Esophagus muscularis mucosa (tissue), 4 donors: ENCODE results near the gene TACSTD2. TPM values are rescaled to one million over a fixed set of nuclear protein-coding genes. Genes with fewer than 3 reads are reported as not detected.
"Not testable (repeated sequence)": the region's sequence is repeated elsewhere in the genome, so short reads cannot be mapped to it uniquely, and the experiment has no call there.

Experiments used
- DNase-seq: peaks from one replicate; pipeline ENCODE4 v3.0.0-alpha.2; 2017; ENCODE audit errors: extremely low spot score
- H3K27ac ChIP-seq, 4 donors: fragments of 200-600 bp; sonication (generic); replicated peaks in 1 of 4; 1 replicate in 3 of 4; 2 replicates in 1 of 4; pipeline ENCODE4 v1.5.1; 2016 to 2019; ENCODE audit warnings: mild to moderate bottlenecking in 1 of 4
- H3K27me3 ChIP-seq, 4 donors: fragments of 200-600 bp; sonication (generic); one replicate each; pipeline versions ENCODE4 v1.5.1 to v1.6.0; 2016 to 2019
- H3K36me3 ChIP-seq, 4 donors: fragments of 200-600 bp; sonication (generic); one replicate each; pipeline ENCODE4 v1.5.1; 2016 to 2019
- H3K4me1 ChIP-seq, 4 donors: fragments of 200-600 bp; sonication (generic); one replicate each; pipeline ENCODE4 v1.5.1; 2016 to 2019
- H3K4me3 ChIP-seq, 4 donors: fragments of 200-600 bp; sonication (generic); 1 replicate in 2 of 4; 2 replicates in 2 of 4; pipeline ENCODE4 v1.5.1; 2016 to 2019; ENCODE audit warnings: mild to moderate bottlenecking in 4 of 4, moderate library complexity in 1 of 4
- H3K9me3 ChIP-seq, 4 donors: fragments of 200-600 bp; sonication (generic); 1 replicate in 3 of 4; 2 replicates in 1 of 4; pipeline ENCODE4 v1.5.1; 2016 to 2019
- EP300 ChIP-seq: sonication (generic); formaldehyde crosslinking; IDR thresholded peaks from one replicate; pipeline ENCODE4 v1.6.1; 2017; ENCODE audit warnings: antibody characterized with exemption
- POLR2A ChIP-seq: fragments of 450-650 bp; IDR thresholded peaks from one replicate; pipeline ENCODE4 v1.6.1; 2017; ENCODE audit warnings: antibody characterized with exemption, moderate library complexity, mild to moderate bottlenecking, low read depth
- POLR2AphosphoS5 ChIP-seq, 2 donors: sonication (generic); formaldehyde crosslinking; IDR thresholded peaks; one replicate each; pipeline ENCODE4 v1.6.1; 2017; ENCODE audit warnings: antibody characterized with exemption in 2 of 2
- WGBS: methylation state at CpG from one replicate; pipeline ENCODE4 v1.1.5; 2018; 5-methylcytosine and 5-hydroxymethylcytosine counted together
- intact Hi-C: fragments of 100-400 bp; cut with DNase I; formaldehyde crosslinking; loops from one replicate; pipeline ENCODE4 v1.15.1; 2023
- total RNA-seq, 4 donors: library from RNA; depleted of rRNA; stranded (reverse); fragments of >200 nt; gene quantifications; one replicate each; pipeline versions ENCODE4 v1.1.0 to v1.2.1, GENCODE V29; 2016
- TF ChIP-seq, protein P1 (sequence below), 3 experiments: fragments of 200-600 bp in 2 of 3; fragments of 450-650 bp in 1 of 3; sonication (generic) in 2 of 3; IDR thresholded peaks; one replicate each; pipeline ENCODE4 v1.5.1; 2017 to 2019; ENCODE audit warnings: antibody characterized with exemption in 3 of 3, mild to moderate bottlenecking in 2 of 3, moderate library complexity in 1 of 3

TACSTD2 gene, protein sequence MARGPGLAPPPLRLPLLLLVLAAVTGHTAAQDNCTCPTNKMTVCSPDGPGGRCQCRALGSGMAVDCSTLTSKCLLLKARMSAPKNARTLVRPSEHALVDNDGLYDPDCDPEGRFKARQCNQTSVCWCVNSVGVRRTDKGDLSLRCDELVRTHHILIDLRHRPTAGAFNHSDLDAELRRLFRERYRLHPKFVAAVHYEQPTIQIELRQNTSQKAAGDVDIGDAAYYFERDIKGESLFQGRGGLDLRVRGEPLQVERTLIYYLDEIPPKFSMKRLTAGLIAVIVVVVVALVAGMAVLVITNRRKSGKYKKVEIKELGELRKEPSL
- 1 to 10 TPM; 1.8 to 3.4 (median 2.3) TPM for total RNA-seq

DNA sequence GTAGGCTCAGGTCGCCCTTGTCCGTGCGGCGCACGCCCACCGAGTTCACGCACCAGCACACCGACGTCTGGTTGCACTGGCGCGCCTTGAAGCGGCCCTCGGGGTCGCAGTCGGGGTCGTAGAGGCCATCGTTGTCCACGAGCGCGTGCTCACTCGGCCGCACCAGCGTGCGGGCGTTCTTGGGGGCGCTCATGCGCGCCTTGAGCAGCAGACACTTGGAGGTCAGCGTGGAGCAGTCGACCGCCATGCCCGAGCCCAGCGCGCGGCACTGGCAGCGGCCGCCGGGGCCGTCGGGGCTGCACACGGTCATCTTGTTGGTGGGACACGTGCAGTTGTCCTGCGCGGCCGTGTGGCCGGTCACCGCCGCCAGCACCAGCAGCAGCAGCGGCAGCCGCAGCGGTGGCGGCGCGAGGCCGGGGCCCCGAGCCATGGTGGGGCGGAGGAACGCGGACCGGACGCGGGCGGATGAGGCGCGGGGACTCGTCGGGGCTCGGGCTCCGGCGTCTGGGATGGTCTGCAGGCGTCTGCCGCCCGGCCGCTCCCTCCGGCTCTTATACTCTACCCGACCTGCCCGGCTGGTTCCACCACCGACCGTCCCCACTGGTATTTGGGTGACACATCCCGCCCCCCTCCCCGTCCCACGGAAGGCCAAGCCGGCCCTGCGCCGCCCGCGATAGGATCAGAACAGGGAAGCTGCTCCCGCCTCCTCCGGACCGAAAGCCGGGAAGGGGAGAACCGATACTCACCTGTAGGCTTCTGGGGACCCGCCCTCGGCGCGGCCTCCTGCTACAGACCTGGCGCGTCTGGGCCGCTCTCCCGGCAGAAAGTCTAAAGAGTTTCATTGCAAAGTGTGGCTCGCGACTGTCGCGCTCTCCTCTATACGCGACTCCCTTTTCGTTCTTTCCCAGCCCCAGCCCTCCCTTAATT lies at the start of gene TACSTD2:
Gene TACSTD2 (minus strand): TSS at position 526 of the 927 bp plus-strand sequence. CDS start 96 bp downstream, at position 430.
- Histone ChIP-seq H3K27ac (peak within 1 kb of the TSS in 2 of 4 donors; percentile 14 to 30), H3K27me3 (peaks cover 0 to 60% (median 29%) of the 10 kb centered on the region in 4 donors), H3K4me1 (peaks cover 10 to 25% (median 21%) of the 10 kb centered on the region in 4 donors), H3K9me3 (no peaks in the 10 kb centered on the region), H3K36me3 (no peaks in the 10 kb centered on the region), H3K4me3 (peak within 1 kb of the TSS; percentile 50 to 55 (median 52))
- WGBS = 43% methylated on average over 24 of the region's 107 CpGs
- TF ChIP-seq POLR2AphosphoS5 (IDR thresholded peaks at IDR 0.05) (no peak), EP300 (no peak)
- TF ChIP-seq, protein P1, sequence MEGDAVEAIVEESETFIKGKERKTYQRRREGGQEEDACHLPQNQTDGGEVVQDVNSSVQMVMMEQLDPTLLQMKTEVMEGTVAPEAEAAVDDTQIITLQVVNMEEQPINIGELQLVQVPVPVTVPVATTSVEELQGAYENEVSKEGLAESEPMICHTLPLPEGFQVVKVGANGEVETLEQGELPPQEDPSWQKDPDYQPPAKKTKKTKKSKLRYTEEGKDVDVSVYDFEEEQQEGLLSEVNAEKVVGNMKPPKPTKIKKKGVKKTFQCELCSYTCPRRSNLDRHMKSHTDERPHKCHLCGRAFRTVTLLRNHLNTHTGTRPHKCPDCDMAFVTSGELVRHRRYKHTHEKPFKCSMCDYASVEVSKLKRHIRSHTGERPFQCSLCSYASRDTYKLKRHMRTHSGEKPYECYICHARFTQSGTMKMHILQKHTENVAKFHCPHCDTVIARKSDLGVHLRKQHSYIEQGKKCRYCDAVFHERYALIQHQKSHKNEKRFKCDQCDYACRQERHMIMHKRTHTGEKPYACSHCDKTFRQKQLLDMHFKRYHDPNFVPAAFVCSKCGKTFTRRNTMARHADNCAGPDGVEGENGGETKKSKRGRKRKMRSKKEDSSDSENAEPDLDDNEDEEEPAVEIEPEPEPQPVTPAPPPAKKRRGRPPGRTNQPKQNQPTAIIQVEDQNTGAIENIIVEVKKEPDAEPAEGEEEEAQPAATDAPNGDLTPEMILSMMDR (IDR thresholded peaks at IDR 0.05) = no peak
- DNase-seq = no peak
- intact Hi-C loops = no loop called here

DNA sequence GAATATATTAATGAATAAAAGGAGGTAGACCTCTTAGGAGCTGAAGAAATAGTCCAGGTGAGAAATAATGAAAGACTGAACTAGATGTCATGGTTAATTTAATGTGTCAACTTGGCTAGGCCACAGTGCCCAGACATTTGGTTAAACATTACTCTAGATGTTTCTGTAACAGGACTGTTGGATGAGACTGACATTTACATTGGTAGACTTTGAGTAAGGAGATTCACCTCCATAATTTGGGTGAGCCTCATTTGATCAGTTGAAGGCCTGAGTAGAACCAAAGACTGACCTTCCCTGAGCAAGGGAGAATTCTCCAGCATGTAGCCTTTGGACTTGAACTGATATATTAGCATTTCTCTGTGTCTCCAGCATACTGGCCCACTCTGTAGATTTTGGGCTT lies 49.2 kb upstream of the TACSTD2 start:
- intact Hi-C loops = no loop called here
- TF ChIP-seq, protein P1 (IDR thresholded peaks at IDR 0.05) = no peak
- TF ChIP-seq EP300 = no peak
- no peak for TF ChIP-seq POLR2AphosphoS5 (IDR thresholded peaks at IDR 0.05)
- TF ChIP-seq POLR2A = no peak

DNA sequence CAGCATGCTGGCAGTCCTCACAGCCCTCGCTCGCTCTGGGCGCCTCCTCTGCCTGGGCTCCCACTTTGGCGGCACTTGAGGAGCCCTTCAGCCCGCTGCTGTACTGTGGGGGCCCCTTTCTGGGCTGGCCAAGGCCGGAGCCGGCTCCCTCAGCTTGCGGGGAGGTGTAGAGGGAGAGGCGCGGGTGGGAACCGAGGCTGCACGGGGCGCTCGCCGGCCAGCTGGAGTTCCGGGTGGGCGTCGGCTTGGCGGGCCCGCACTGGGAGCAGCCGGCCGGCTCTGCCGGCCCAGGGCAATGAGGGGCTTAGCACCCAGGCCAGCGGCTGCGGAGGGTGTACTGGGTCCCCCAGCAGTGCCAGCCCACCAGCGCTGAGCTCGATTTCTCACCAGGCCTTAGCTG lies 46.2 kb upstream of the TACSTD2 start:
- H3K36me3 ChIP-seq, H3K27ac ChIP-seq, H3K9me3 ChIP-seq, DNase-seq, H3K27me3 ChIP-seq, intact Hi-C loops, H3K4me3 ChIP-seq: not testable (repeated sequence)
- H3K4me1 ChIP-seq = peaks cover 13 to 21% (median 15%) of the 10 kb centered on the region in 4 donors
- WGBS = 98% methylated on average over 20 of the region's 27 CpGs

More for the DNA sequence above, 49.2 kb upstream of the TACSTD2 start:
- Histone ChIP-seq H3K4me3 (no peak overlapping the region), H3K4me1 (no peaks in the 10 kb centered on the region), H3K36me3 (no peaks in the 10 kb centered on the region), H3K27me3 (no peaks in the 10 kb centered on the region), H3K9me3 (no peaks in the 10 kb centered on the region), H3K27ac (no peak overlapping the region)
- no peak for DNase-seq

DNA sequence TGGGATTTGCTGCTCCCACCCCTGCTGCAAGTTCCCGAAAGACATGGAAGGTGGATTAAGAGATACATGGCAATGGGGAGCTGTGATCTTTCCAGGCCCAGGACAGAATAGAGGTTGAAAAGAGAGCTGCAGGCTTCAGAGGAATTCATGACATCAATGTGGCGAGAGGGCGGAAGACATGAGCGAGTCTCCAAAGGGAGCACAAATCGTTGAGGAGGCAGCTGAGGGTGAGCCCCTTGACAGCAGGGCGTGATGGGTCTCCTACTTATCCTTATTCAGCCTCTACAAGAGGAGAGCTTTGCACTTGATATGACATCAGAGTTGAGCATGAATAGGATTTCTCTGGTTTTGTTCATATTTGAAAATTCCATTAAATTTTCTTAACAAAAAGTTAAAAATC lies 45.5 kb upstream of the TACSTD2 start:
- DNase-seq = no peak
- intact Hi-C loops = no loop called here
- 93% methylated on average over 6 of the region's 6 CpGs for WGBS

More for the DNA sequence above, 45.5 kb upstream of the TACSTD2 start:
- peaks cover 13 to 28% (median 17%) of the 10 kb centered on the region in 4 donors for H3K4me1 ChIP-seq
- TF ChIP-seq, protein P1 (IDR thresholded peaks at IDR 0.05) = no peak
- TF ChIP-seq POLR2A (no peak), POLR2AphosphoS5 (IDR thresholded peaks at IDR 0.05) (no peak), EP300 (no peak)
- no peaks in the 10 kb centered on the region for H3K9me3 ChIP-seq
- H3K27me3 ChIP-seq = no peaks in the 10 kb centered on the region
- H3K36me3 ChIP-seq = no peaks in the 10 kb centered on the region
- H3K4me3 ChIP-seq = no peak overlapping the region
- H3K27ac ChIP-seq = no peak overlapping the region
